ENCODE results near the gene MYO18A. TPM values are rescaled to one million over a fixed set of nuclear protein-coding genes. Genes with fewer than 3 reads are reported as not detected.

Gene MYO18A
- total and polyA plus RNA-seq, 10 of the 15 experiments (the other 5 are each of a cell fraction or from before 2014, with no cell fraction given): 2.9 to 66.0 (median 24.5) TPM

GRCh38 chr17:29093090-29093871, 86.9 kb downstream of the MYO18A start:
- H3K27ac ChIP-seq (ENCODE audit: control insufficient read depth, insufficient read depth): no peak overlapping the region
- H3K4me2 ChIP-seq (ENCODE audit: control insufficient read depth, insufficient read depth): no peak overlapping the region
- intact Hi-C loops (cut with micrococcal nuclease; ENCODE audit: unreplicated experiment) (no loop called here), in situ Hi-C loops (cut with MboI) (no loop called here)
- ATAC-seq (no peak), FAIRE-seq (no peak), DNase-seq (ENCODE audit: low read depth, low spot score) (no peak)
- no peaks in the 10 kb centered on the region for H4K20me1 ChIP-seq (ENCODE audit: control insufficient read depth, insufficient read depth)
- WGBS (ENCODE audit: insufficient coverage, insufficient replicate concordance, low lambda C conversion rate, missing lambda C conversion rate): 97% methylated on average over 20 of the region's 20 CpGs
- no peak overlapping the region for H3K4me3 ChIP-seq
- H3K4me1 ChIP-seq (ENCODE audit: control insufficient read depth, insufficient read depth, low read length): no peaks in the 10 kb centered on the region
- TF ChIP-seq FOXK2 (IDR thresholded peaks at IDR 0.05): no peak
- TF ChIP-seq BCLAF1 (IDR thresholded peaks at IDR 0.05): no peak
- TF ChIP-seq NFIC (IDR thresholded peaks at IDR 0.05; ENCODE audit: low read depth, low read length): no peak
- TF ChIP-seq HDGF (IDR thresholded peaks at IDR 0.05): no peak
- TF ChIP-seq TCF3 (IDR thresholded peaks at IDR 0.05; ENCODE audit: borderline replicate concordance, insufficient read depth, low read depth, low read length): no peak
- no peak for TF ChIP-seq CBFB (IDR thresholded peaks at IDR 0.05; ENCODE audit: low read depth)
- no peak for TF ChIP-seq STAT1 (conservative IDR thresholded peaks at IDR 0.05)
- no peak for TF ChIP-seq PKNOX1 (IDR thresholded peaks at IDR 0.05)
- TF ChIP-seq YBX1 (IDR thresholded peaks at IDR 0.05): no peak
- TF ChIP-seq, protein P1, sequence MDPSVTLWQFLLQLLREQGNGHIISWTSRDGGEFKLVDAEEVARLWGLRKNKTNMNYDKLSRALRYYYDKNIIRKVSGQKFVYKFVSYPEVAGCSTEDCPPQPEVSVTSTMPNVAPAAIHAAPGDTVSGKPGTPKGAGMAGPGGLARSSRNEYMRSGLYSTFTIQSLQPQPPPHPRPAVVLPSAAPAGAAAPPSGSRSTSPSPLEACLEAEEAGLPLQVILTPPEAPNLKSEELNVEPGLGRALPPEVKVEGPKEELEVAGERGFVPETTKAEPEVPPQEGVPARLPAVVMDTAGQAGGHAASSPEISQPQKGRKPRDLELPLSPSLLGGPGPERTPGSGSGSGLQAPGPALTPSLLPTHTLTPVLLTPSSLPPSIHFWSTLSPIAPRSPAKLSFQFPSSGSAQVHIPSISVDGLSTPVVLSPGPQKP (IDR thresholded peaks at IDR 0.05; ENCODE audit: low read depth, low read length): no peak
- no peak for TF ChIP-seq WRNIP1 (IDR thresholded peaks at IDR 0.05; ENCODE audit: borderline replicate concordance, low read depth, low read length)
- H3K9ac ChIP-seq (ENCODE audit: control insufficient read depth, insufficient read depth, low read length): no peak overlapping the region
- RAD21 ChIA-PET (ENCODE audit: unreplicated experiment): interaction anchor here (1.3 kb wide), 1 partner anchor 128 kb away, joined by 3 read pairs; no protein-coding TSS in a partner anchor
- CTCF ChIA-PET: interaction anchor here (0.7 to 1.2 kb wide), 2 partner anchors 9 to 127 kb away, joined by 3 to 4 read pairs; no protein-coding TSS in a partner anchor
- H3K79me2 ChIP-seq (ENCODE audit: control insufficient read depth, insufficient read depth, low read length): no peaks in the 10 kb centered on the region
- no peaks in the 10 kb centered on the region for H3K9me3 ChIP-seq (replicated peaks; ENCODE audit: control insufficient read depth, insufficient read depth, low read length)
- SMC1A ChIA-PET (ENCODE audit: uncharacterized antibody, unreplicated experiment): interaction anchor here (0.6 kb wide), 1 partner anchor 145 kb away, joined by 3 read pairs; no protein-coding TSS in a partner anchor
- no peak overlapping the region for H2AFZ ChIP-seq (ENCODE audit: control insufficient read depth, low read depth, low read length)
- H3K27me3 ChIP-seq (replicated peaks in 1 of 2; ENCODE audit: control insufficient read depth in 2 of 2, insufficient read depth in 2 of 2, low read length in 1 of 2): no peaks in the 10 kb centered on the region
- H3K36me3 ChIP-seq (ENCODE audit: control insufficient read depth in 2 of 2, insufficient read depth in 2 of 2, low read length in 1 of 2): peaks cover 5 to 29% of the 10 kb centered on the region in 2 experiments; a peak in 3 of 4 replicates
- POLR2A ChIA-PET: no interaction called here
- BruUV-seq (replicated peaks): no TSS peak

Measured in GM12878 (cell line).